ENCODE measurements around the gene CFDP1.

CFDP1 gene

DNA sequence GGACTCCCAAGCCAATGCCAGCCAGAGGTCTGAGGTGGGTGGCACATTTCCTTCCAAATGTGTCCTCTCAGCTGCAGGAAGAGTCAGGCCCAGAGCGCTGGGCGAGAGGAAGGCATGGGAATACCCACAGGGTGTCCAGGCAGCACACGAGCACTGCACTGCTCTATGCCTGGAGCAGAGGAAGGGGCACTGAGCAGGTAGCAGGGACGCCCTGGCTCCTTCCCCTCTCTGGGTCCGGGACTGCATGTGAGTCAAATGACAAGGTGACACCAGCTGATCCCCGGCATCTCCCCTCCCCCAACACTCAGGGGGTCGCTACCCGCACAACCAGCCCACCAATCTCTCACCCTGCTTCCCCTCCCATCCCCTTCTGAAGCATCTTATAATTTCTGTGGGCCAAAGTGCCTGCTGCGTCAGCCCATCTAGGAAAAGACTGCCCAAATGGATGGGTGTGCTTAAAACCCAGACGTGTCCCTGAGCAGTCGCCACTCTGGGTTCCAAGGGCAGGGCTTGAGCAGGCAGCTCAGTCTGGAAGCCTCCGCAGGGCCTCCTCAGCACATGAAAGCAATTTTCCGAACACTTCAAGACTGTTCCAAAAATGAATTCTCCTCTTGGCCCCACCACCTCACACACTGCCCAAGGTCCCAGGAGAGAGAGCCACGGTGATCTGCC is 169.9 kb downstream of the CFDP1 start:
- Histone ChIP-seq H3K4me3 (peak overlapping the region in 4 of 7 experiments; percentile 47 to 62 (median 54)), H3K27ac (peak overlapping the region in 15 of 21 experiments; percentile 16 to 98 (median 87))

DNA sequence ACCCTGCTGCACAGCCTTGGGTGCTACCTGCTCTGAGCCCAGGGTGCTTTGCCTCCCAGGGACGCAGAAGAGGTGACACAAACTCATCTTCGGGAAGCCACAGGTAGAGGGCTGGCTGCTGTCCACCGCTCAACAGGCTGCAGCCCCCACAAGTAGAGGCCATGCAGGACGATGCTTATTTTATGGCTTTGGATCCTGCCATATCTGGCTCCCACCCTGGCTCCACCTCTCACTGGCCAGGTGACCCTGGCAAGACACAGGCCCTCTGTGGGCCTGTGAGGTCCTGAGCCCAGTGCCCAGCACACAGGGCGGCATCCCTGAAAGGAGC is 170.5 kb downstream of the CFDP1 start:
- H3K4me3 ChIP-seq = no peak overlapping the region

DNA sequence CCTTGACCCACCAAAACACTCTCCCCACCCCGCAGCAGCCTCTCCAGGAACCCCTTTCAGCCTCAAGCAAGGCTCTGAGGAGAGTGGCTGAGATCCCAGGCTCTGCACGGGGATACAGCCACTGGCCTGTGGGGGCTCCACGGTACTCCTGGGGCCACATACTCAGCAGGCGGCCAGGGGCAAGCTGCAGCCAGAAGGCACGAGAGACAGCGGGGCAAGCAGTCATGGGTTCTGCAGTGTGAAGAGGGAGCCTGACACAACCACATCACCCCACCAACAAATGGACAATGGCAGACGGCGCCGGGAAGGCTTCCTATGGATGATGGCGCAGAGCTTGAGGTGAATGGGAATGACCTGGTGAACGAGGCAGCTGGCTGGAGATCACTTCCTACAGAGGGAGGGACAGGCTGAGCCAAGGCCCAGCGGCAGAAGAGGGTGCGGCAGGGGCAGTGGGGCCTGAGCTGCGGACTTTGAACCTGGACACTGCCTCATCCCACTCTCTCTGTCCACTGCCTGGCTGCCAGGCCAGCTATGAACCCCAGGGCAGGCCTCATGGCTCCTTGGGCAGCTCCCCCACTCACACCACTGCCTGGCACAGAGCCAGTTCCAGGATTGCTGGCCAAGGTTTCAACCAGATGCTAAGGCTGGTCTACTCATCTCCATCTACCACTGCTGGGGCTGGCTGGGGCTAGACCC is 171.1 kb downstream of the CFDP1 start:
- H3K27ac ChIP-seq = peak overlapping the region in 4 of 21 experiments; percentile 91 to 98 (median 95)
- no peak overlapping the region for H3K4me3 ChIP-seq

More for the DNA sequence above, 170.5 kb downstream of the CFDP1 start:
- H3K27ac ChIP-seq = peak overlapping the region in 6 of 21 experiments; percentile 42 to 98 (median 94)

- H3K27ac ChIP-seq = peak overlapping the region in 1 of 21 experiments; percentile 5
- H3K4me3 ChIP-seq = no peak overlapping the region
Observed at GRCh38 chr16:75261590-75262078, 171.7 kb downstream of the CFDP1 start.

- no peak overlapping the region for H3K4me3 ChIP-seq
- H3K27ac ChIP-seq = peak overlapping the region in 1 of 21 experiments; percentile 5
Observed at GRCh38 chr16:75260851-75261589, 172.3 kb downstream of the CFDP1 start.

- Histone ChIP-seq H3K4me3 (no peak overlapping the region), H3K27ac (peak overlapping the region in 1 of 21 experiments; percentile 25)
Observed at GRCh38 chr16:75258807-75259141, 174.5 kb downstream of the CFDP1 start.

- peak overlapping the region in 2 of 21 experiments; percentile 60 to 77 for H3K27ac ChIP-seq
- H3K4me3 ChIP-seq = no peak overlapping the region
Observed at GRCh38 chr16:75257886-75258806, 175.2 kb downstream of the CFDP1 start.

DNA sequence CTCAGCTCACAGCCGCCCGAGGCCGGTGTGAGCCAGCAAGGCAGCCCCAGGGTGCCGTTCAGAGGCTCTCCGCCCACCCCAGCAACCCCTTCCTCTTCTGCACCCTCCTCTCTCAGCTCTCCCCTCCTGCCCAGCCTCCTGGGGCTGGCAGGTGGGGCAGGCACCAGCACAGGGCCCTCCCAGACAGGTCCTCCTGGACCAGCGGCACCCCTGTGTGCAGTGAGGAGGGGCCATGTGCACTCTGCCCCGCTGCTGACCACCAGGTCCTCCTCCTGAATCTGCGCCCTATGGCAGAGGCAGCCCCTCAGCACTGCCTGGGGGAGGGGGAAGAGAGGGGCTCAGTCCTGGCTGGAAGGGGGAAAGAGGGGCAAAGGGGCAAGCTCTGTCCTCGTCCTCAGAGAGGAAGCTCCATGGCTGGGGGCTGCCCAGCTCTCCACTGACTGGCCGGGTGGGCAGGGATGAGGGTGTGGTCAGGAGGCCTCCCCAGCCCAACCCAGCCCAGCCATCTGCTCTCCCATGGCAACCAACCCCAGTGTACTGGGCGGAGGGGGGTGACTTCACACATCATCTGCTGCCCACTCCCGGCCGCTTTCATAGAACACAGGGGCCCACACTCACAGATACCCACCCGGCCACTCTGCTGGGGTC is 176.5 kb downstream of the CFDP1 start:
- Histone ChIP-seq H3K4me3 (no peak overlapping the region), H3K27ac (peak overlapping the region in 16 of 21 experiments; percentile 7 to 86 (median 66))

GRCh38 chr16:75256059-75256571 is 177.2 kb downstream of the CFDP1 start:
- peak overlapping the region in 16 of 21 experiments; percentile 6 to 86 (median 63) for H3K27ac ChIP-seq
- no peak overlapping the region for H3K4me3 ChIP-seq

- H3K27ac ChIP-seq = peak overlapping the region in 11 of 21 experiments; percentile 8 to 77 (median 30)
Observed at GRCh38 chr16:75254359-75254837, 178.9 kb downstream of the CFDP1 start.

DNA sequence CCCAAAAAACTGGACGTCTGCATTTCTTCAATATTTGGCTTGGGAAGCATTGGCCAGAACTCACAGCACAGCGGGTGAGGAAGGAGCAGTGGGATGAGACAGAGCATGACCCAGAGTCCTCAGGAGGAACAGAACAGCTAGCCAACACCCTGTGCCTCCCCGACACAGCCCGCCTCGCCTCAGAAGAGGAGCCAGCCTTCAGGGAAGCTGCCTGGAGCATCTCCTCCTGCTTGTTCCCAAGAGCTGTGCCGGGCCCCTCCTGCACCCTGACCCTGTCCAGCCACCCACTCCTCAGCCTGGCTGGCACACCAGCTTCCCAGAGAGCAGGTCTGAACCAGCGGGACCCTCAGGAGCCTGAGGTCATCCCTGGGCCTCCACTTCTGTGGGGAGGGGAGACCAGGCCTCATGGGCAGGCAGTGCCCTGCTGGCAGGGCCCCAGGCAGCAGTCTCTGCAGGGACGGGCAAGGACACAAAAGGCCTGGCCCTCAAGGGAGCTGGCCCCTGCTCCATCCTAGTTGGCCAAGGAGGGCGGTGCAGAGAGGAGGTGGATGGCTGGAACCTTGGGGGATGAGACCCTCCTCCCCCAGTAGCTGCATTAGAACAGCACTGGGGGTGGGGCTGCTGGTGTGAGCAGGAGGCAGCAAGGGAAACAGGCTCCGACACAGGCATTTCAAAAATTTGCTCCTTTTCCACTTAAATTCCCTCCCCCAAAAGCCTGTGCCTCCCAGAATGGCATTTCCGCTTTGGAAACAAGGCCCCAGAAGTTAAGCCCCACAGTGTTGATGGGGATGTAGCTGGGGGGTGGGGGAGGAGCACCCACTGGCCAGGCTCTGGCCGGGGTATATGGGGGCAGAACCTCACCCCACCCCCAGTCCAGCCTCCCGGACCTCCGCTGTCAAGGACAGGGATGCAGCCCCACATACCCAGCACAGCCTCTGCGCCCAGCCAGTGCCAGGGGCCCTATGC is 180.1 kb downstream of the CFDP1 start:
- H3K27ac ChIP-seq = peak overlapping the region in 17 of 21 experiments; percentile 18 to 95 (median 52)
- H3K4me3 ChIP-seq = no peak overlapping the region

More at GRCh38 chr16:75254359-75254837, 178.9 kb downstream of the CFDP1 start:
- H3K4me3 ChIP-seq = no peak overlapping the region

DNA sequence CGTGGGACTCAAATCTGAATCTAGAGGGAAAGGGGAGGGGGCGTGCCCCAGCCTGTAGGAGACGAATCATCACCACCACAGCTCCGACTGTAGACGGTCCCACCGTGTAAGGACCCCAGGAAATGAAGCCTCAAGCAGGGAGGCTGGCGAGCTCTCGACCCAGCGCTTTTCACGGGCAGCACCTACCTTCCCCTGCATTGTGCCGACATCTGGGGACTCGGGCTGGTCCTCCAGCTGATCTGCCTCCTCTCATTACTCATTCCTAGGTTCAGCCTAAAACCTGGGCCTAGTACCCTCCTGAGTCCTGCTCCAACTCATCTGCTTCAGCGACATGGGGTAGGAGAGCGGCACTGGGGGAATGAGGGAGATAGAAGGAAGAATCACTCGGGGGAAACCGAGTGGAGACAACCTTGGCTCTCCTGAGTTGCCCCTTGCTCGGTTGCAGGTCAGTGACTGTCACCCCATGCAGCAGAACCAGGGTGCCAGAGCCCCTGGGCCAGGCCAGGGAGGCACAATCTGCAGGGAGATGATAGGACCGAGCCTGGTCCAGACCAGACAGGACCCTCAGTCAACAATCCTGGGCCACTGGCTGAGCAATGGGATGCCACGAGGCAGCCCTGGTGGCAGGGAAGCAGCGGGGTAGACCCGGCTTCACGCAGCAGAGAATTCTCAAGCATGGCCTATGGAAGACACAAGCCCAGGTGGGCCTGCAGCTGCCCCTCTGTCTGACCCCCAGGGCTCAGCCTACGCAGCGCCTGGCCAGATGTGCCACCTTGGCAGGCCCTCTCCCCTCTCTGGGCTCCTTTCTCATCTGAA is 181.0 kb downstream of the CFDP1 start:
- peak overlapping the region in 5 of 7 experiments; percentile 3 to 76 (median 61) for H3K4me3 ChIP-seq
- H3K27ac ChIP-seq = peak overlapping the region in 18 of 21 experiments; percentile 18 to 95 (median 64)

GRCh38 chr16:75251280-75252048 is 181.8 kb downstream of the CFDP1 start, which contains the start of gene BCAR1:
Gene BCAR1 (minus strand): TSS chr16:75251624. CDS start chr16:75251482, 142 bp downstream.
- Histone ChIP-seq H3K27ac (peak within 1 kb of the TSS; percentile 65 to 96 (median 88)), H3K4me3 (peak within 1 kb of the TSS; percentile 59 to 79 (median 72))

DNA sequence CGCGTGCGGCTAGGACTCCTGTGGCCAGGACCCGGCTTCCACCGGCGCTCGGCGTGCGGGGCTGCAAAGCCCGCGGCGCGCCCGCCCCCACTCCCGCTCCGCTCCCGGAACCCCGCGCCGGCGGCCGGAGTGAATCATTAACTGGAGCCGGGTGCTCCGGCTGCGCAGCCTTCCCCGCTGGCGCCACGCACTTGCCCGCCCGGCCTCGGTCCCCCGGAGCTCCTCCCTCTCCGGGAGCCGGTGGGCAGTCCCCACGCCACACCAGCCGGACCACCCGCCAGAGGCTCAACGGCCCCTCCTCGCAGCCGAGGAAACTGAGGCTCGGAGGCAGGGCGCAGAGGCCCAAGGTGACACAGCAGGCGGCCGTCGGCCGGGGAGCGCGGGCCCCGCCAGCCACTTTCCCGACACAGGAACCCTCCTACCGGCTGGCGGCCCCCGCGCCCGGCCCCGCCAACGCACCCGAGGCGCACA is 182.5 kb downstream of the CFDP1 start:
- H3K27ac ChIP-seq = peak overlapping the region; percentile 65 to 96 (median 88)
- peak overlapping the region; percentile 59 to 79 (median 72) for H3K4me3 ChIP-seq

All from skin epidermis (tissue), 12 donors.